DND-41 (cell line): ENCODE measurements around the gene THY1.
"Not testable (repeated sequence)": the region's sequence is repeated elsewhere in the genome, so short reads cannot be mapped to it uniquely, and the experiment has no call there.

Experiments
- ATAC-seq: fragments of 200-7000 bp; cut with Tn5 transposase; 3 replicates; pipeline ENCODE4 v1.9.1; 2021; ENCODE audit warnings: low read depth; ENCODE audit not compliant: insufficient read depth
- DNase-seq: peaks from one replicate; pipeline ENCODE4 v3.0.0-alpha.2; 2020
- H2AFZ ChIP-seq: 2 replicates; pipeline ENCODE4 v1.6.0; 2012; ENCODE audit warnings: low read depth, low read length
- H3K27ac ChIP-seq: 2 replicates; pipeline ENCODE4 v1.5.1; 2012; ENCODE audit warnings: low read length, inconsistent platforms
- H3K27me3 ChIP-seq: fragments of 200-600 bp; sonication (generic); 2 replicates; pipeline ENCODE4 v1.6.0; 2012; ENCODE audit warnings: low read length, mild to moderate bottlenecking, inconsistent platforms; ENCODE audit not compliant: insufficient read depth, poor library complexity
- H3K36me3 ChIP-seq: 2 replicates; pipeline ENCODE4 v1.5.1; 2012; ENCODE audit warnings: low read length, inconsistent platforms; ENCODE audit not compliant: insufficient read depth
- H3K4me1 ChIP-seq: 2 replicates; pipeline ENCODE4 v1.5.1; 2012; ENCODE audit warnings: mild to moderate bottlenecking, low read length; ENCODE audit not compliant: insufficient read depth
- H3K4me2 ChIP-seq: 2 replicates; pipeline ENCODE4 v1.6.0; 2012; ENCODE audit warnings: mild to moderate bottlenecking, moderate library complexity, low read length, inconsistent platforms; ENCODE audit not compliant: insufficient read depth
- H3K4me3 ChIP-seq, 2 experiments: fragments of 200-600 bp in 1 of 2; shearing (Covaris generic) in 1 of 2; 2 replicates each; pipeline ENCODE4 v1.5.1; 2012 to 2016; ENCODE audit warnings: inconsistent platforms in 2 of 2, low read length in 2 of 2, mild to moderate bottlenecking in 2 of 2, low read depth in 1 of 2, moderate library complexity in 1 of 2
- H3K79me2 ChIP-seq: 2 replicates; pipeline ENCODE4 v1.6.0; 2012; ENCODE audit warnings: low read length, inconsistent platforms; ENCODE audit not compliant: insufficient read depth
- H3K9ac ChIP-seq: 2 replicates; pipeline ENCODE4 v1.6.0; 2012; ENCODE audit warnings: low read depth, mild to moderate bottlenecking, inconsistent platforms, low read length, moderate library complexity
- H3K9me3 ChIP-seq: 2 replicates; pipeline ENCODE4 v1.5.1; 2012; ENCODE audit warnings: low read length, moderate library complexity, mild to moderate bottlenecking, inconsistent platforms; ENCODE audit not compliant: insufficient read depth, severe bottlenecking
- H4K20me1 ChIP-seq: 2 replicates; pipeline ENCODE4 v1.6.0; 2012; ENCODE audit warnings: low read length; ENCODE audit not compliant: insufficient read depth
- EZH2 ChIP-seq: IDR thresholded peaks from 3 replicates; pipeline ENCODE4 v1.6.1; 2012; ENCODE audit warnings: borderline replicate concordance, low read depth, mild to moderate bottlenecking, moderate library complexity, low read length, inconsistent platforms; ENCODE audit not compliant: severe bottlenecking
- TF ChIP-seq, protein P1 (sequence below): IDR thresholded peaks from 2 replicates; pipeline ENCODE4 v1.5.1; 2012; ENCODE audit warnings: borderline replicate concordance, low read length, moderate library complexity, mild to moderate bottlenecking; ENCODE audit not compliant: poor library complexity, severe bottlenecking; ENCODE audit errors: extremely low read depth

THY1 gene

DNA sequence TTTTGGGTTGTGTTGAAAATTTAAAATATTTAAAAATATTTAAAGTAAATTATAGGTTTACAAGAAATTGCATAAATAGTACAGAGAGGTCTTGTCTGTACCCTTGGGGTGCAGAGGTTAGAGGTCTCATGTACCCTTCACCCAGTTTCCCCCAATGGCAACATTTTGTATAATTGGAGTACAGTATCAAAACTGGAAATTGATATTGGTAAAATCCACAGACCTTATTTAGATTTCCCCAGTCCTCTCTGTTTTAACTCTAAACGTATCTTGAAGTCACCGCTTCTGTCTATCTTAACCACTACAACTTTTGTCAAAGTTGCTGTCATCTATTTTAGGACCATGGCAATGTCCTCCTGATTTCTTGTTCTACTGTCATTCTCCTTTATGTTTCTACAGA, 10.9 kb downstream of the THY1 start:
- H3K27ac ChIP-seq: no peak overlapping the region
- no peak overlapping the region for H3K4me3 ChIP-seq
- H3K27me3 ChIP-seq: peaks cover 4% of the 10 kb centered on the region
- no peaks in the 10 kb centered on the region for H4K20me1 ChIP-seq
- H3K79me2 ChIP-seq: no peaks in the 10 kb centered on the region
- H3K4me2 ChIP-seq: no peak overlapping the region
- ATAC-seq: no peak
- TF ChIP-seq, protein P1, sequence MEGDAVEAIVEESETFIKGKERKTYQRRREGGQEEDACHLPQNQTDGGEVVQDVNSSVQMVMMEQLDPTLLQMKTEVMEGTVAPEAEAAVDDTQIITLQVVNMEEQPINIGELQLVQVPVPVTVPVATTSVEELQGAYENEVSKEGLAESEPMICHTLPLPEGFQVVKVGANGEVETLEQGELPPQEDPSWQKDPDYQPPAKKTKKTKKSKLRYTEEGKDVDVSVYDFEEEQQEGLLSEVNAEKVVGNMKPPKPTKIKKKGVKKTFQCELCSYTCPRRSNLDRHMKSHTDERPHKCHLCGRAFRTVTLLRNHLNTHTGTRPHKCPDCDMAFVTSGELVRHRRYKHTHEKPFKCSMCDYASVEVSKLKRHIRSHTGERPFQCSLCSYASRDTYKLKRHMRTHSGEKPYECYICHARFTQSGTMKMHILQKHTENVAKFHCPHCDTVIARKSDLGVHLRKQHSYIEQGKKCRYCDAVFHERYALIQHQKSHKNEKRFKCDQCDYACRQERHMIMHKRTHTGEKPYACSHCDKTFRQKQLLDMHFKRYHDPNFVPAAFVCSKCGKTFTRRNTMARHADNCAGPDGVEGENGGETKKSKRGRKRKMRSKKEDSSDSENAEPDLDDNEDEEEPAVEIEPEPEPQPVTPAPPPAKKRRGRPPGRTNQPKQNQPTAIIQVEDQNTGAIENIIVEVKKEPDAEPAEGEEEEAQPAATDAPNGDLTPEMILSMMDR: no peak
- no peak for TF ChIP-seq EZH2
- no peak for DNase-seq
- H3K9ac ChIP-seq: no peak overlapping the region
- H3K36me3 ChIP-seq: no peaks in the 10 kb centered on the region
- H3K4me1 ChIP-seq: no peaks in the 10 kb centered on the region
- H3K9me3 ChIP-seq: no peaks in the 10 kb centered on the region
- H2AFZ ChIP-seq: no peak overlapping the region

DNA sequence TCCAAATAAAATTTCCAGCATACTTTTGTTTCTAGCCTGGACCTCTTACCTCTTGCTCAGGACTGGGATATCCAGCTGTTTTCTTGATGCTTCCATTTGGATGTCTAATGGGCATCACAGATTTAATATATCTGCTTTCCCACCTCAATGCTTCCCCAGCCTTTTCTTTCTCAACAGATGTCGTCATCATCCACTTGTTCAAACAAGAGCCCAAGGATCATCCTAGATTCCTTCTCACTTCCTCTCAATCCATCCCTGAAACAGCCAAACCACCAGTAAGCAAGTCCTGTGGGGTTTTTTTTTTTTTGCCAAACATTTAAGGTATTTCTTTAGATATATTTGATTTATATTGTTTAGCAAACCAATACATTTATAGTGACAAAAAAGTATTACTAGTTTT, 12.5 kb downstream of the THY1 start:
- no peaks in the 10 kb centered on the region for H3K36me3 ChIP-seq
- H3K79me2 ChIP-seq: no peaks in the 10 kb centered on the region
- no peaks in the 10 kb centered on the region for H3K9me3 ChIP-seq
- no peak for ATAC-seq
- peaks cover 4% of the 10 kb centered on the region for H3K27me3 ChIP-seq
- H3K4me1 ChIP-seq: no peaks in the 10 kb centered on the region
- no peak for DNase-seq
- H3K4me2 ChIP-seq: no peak overlapping the region
- no peak overlapping the region for H3K9ac ChIP-seq
- H2AFZ ChIP-seq: no peak overlapping the region
- TF ChIP-seq, protein P1: no peak
- no peak for TF ChIP-seq EZH2
- no peak overlapping the region for H3K4me3 ChIP-seq
- H3K27ac ChIP-seq: no peak overlapping the region
- no peaks in the 10 kb centered on the region for H4K20me1 ChIP-seq

DNA sequence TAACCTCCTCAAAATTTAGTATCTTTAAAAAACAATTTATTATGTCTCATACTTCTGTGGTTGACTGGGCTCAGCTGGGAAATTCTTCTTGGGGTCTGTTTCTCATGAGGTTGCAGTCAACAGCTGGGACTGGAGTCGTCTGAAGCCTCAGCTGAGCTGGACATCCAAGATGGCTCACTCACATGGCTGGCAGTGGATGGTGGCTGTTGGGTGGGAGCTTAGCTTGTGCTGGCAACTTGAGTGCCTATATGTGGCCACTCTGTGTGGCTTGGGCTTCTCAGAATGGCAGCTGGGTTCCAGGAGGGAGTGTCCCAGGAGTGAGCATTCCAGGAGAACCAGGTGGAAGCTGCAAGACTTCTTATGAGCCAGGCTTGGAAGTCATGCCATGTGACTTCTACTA, 13.2 kb downstream of the THY1 start:
- H3K9ac ChIP-seq: no peak overlapping the region
- H2AFZ ChIP-seq: no peak overlapping the region
- peaks cover 4% of the 10 kb centered on the region for H3K27me3 ChIP-seq
- H3K36me3 ChIP-seq: no peaks in the 10 kb centered on the region
- H3K9me3 ChIP-seq: no peaks in the 10 kb centered on the region
- no peaks in the 10 kb centered on the region for H3K4me1 ChIP-seq
- ATAC-seq (no peak), DNase-seq (no peak)
- no peak overlapping the region for H3K4me2 ChIP-seq
- H3K4me3 ChIP-seq: no peak overlapping the region
- TF ChIP-seq, protein P1: no peak
- TF ChIP-seq EZH2: no peak
- no peak overlapping the region for H3K27ac ChIP-seq
- no peaks in the 10 kb centered on the region for H3K79me2 ChIP-seq
- no peaks in the 10 kb centered on the region for H4K20me1 ChIP-seq

DNA sequence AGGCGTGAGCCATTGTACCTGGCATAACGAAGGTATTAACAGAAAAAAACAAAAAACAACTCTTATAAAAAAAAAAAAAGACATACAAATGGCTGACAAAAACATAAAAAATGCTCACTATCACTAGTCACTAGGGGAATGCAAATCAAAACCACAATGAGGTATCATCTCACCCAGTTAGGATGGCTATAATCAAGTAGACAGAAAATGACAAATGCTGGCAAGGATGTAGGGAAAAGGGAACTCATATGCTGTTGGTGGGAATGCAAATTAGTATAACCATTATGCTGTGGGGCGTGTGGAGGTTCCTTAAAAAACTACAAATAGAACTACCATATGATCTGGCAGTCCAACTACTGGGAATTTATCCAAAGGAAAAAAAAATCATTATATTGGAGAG, 17.0 kb downstream of the THY1 start:
- no peaks in the 10 kb centered on the region for H3K4me1 ChIP-seq
- H4K20me1 ChIP-seq: no peaks in the 10 kb centered on the region
- H3K9ac ChIP-seq: no peak overlapping the region
- TF ChIP-seq EZH2: no peak
- TF ChIP-seq, protein P1: no peak
- peaks cover 12% of the 10 kb centered on the region for H3K27me3 ChIP-seq
- H3K4me2 ChIP-seq: no peak overlapping the region
- no peaks in the 10 kb centered on the region for H3K9me3 ChIP-seq
- ATAC-seq (no peak), DNase-seq (no peak)
- no peaks in the 10 kb centered on the region for H3K36me3 ChIP-seq
- no peak overlapping the region for H3K27ac ChIP-seq
- no peaks in the 10 kb centered on the region for H3K79me2 ChIP-seq
- H3K4me3 ChIP-seq: no peak overlapping the region
- H2AFZ ChIP-seq: no peak overlapping the region

DNA sequence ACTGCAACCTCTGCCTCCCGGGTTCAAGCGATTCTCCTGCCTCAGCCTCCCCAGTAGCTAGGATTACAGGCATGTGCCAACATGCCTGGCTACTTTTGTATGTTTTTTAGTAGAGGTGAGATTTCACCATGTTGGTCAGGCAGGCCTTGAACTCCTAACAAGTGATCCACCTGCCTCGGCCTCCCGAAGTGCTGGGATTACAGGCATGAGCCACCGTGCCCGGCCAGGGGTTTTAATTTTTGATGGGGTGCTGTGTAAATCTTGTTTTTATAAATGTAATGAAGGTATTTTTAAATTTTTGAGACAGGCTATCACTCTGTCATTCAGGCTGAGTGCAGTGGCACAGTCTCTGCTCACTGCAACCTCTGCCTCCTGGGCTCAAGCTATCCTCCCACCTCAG, 17.5 kb downstream of the THY1 start:
- H4K20me1 ChIP-seq, ATAC-seq, H3K9ac ChIP-seq, H3K27ac ChIP-seq, H3K9me3 ChIP-seq, DNase-seq, H3K79me2 ChIP-seq, H3K36me3 ChIP-seq, H3K4me2 ChIP-seq, H3K4me1 ChIP-seq, H2AFZ ChIP-seq, H3K4me3 ChIP-seq: not testable (repeated sequence)
- H3K27me3 ChIP-seq: peaks cover 12% of the 10 kb centered on the region
